K562 (cell line): ENCODE data around the gene CEP85L. TPM values are rescaled to one million over a fixed set of nuclear protein-coding genes. Genes with fewer than 3 reads are reported as not detected.

Experiments used
- ATAC-seq: fragments of 200-7000 bp; cut with Tn5 transposase; 3 replicates; pipeline ENCODE4 v1.9.1; 2020; ENCODE audit warnings: moderate library complexity
- BruUV-seq: library from RNA; stranded (reverse); fragments of 400-500 nt; replicated peaks from 2 replicates; lab custom pipeline; 2021; lab: Mats Ljungman, UMichigan
- CTCF ChIA-PET: fragments of 300-600 bp; formaldehyde crosslinking; extraction: SDS; loops from one replicate; lab custom pipeline; 2021; ENCODE audit warnings: low intra/inter-chr PET ratio; lab: Yijun Ruan, JAX
- POLR2A ChIA-PET: fragments of 300-600, 350-650 bp; sonication (Branson Sonifier 250); formaldehyde crosslinking; extraction: SDS; loops from one replicate; lab custom pipeline; 2021; ENCODE audit warnings: antibody characterized with exemption, inconsistent platforms; lab: Yijun Ruan, JAX
- DNase-seq, 4 experiments: peaks; one replicate each; pipeline versions ENCODE4 v3.0.0 to v3.0.0-alpha.2; 2011 to 2018; ENCODE audit warnings: low spot score in 3 of 4, mixed read lengths in 3 of 4; ENCODE audit errors: extremely low read depth in 1 of 4
- FAIRE-seq: peaks from 2 replicates; lab custom pipeline; 2011; peaks lifted over from hg19 to GRCh38; lab: Jason Lieb, UNC
- H2AFZ ChIP-seq: 2 replicates; pipeline ENCODE4 v1.6.0; 2011; ENCODE audit warnings: low read depth, low read length, control low read depth, inconsistent platforms
- H3K27ac ChIP-seq: fragments of 200-600 bp; 3 replicates; pipeline ENCODE4 v1.8.0; 2011; ENCODE audit warnings: low read depth, mild to moderate bottlenecking, control low read depth, inconsistent platforms, low read length, moderate library complexity, mixed read lengths; ENCODE audit errors: extremely low read depth
- H3K27me3 ChIP-seq, 2 experiments: fragments of 300-600 bp in 1 of 2; 2 replicates in 1 of 2; 3 replicates in 1 of 2; pipeline versions ENCODE4 v1.6.0 to v1.8.0; 2011; ENCODE audit warnings: inconsistent platforms in 2 of 2, low read length in 2 of 2, mild to moderate bottlenecking in 1 of 2, mixed read lengths in 1 of 2, moderate library complexity in 1 of 2; ENCODE audit not compliant: control insufficient read depth in 2 of 2, insufficient read depth in 2 of 2
- H3K36me3 ChIP-seq: fragments of 300-600 bp; 3 replicates; pipeline ENCODE4 v1.8.0; 2011; ENCODE audit warnings: mild to moderate bottlenecking, low read length, inconsistent platforms; ENCODE audit not compliant: control insufficient read depth, insufficient read depth
- H3K4me1 ChIP-seq, 2 experiments: fragments of 200-600 bp in 1 of 2; replicated peaks in 1 of 2; 2 replicates in 1 of 2; 3 replicates in 1 of 2; pipeline versions ENCODE4 v1.5.1 to v1.8.0; 2011; ENCODE audit warnings: inconsistent platforms in 2 of 2, low read length in 2 of 2, mild to moderate bottlenecking in 1 of 2, mixed read lengths in 1 of 2, moderate library complexity in 1 of 2; ENCODE audit not compliant: control insufficient read depth in 2 of 2, insufficient read depth in 2 of 2
- H3K4me2 ChIP-seq: 2 replicates; pipeline ENCODE4 v1.6.1; 2011; ENCODE audit warnings: low read length, control low read depth, inconsistent platforms, mixed read lengths; ENCODE audit not compliant: insufficient read depth
- H3K4me3 ChIP-seq: fragments of 200-600 bp; sonication (generic), shearing (Covaris generic); 2 replicates; pipeline ENCODE4 v1.5.1; 2016; ENCODE audit warnings: control low read depth, inconsistent platforms
- H3K79me2 ChIP-seq: fragments of 200-600 bp; 3 replicates; pipeline ENCODE4 v1.8.0; 2011; ENCODE audit warnings: low read length, inconsistent platforms; ENCODE audit not compliant: control insufficient read depth, insufficient read depth
- H3K9ac ChIP-seq, 2 experiments: 2 replicates each; pipeline versions ENCODE4 v1.6.0 to v1.6.1; 2011; ENCODE audit warnings: low read depth in 2 of 2, low read length in 2 of 2, control low read depth in 1 of 2, inconsistent platforms in 1 of 2, mild to moderate bottlenecking in 1 of 2, mixed read lengths in 1 of 2; ENCODE audit not compliant: insufficient read depth in 1 of 2
- H3K9me1 ChIP-seq: one replicate; pipeline ENCODE4 v1.6.0; 2011; ENCODE audit warnings: inconsistent platforms, mild to moderate bottlenecking, low read length, moderate library complexity; ENCODE audit not compliant: control insufficient read depth, insufficient read depth
- H3K9me3 ChIP-seq: replicated peaks from 2 replicates; pipeline ENCODE4 v1.5.1; 2011; ENCODE audit warnings: low read depth, low read length, inconsistent platforms; ENCODE audit not compliant: control insufficient read depth, insufficient read depth
- H4K20me1 ChIP-seq: replicated peaks from 2 replicates; pipeline ENCODE4 v1.6.1; 2011; ENCODE audit warnings: low read length, inconsistent platforms, mixed read lengths; ENCODE audit not compliant: control insufficient read depth, insufficient read depth
- E2F8 ChIP-seq: fragments of 450-650 bp; IDR thresholded peaks from 2 replicates; pipeline ENCODE4 v1.7.1; 2018; ENCODE audit warnings: mild to moderate bottlenecking, low read depth; ENCODE audit not compliant: partially characterized antibody
- WGBS: fragments of 100-300 bp; shearing (Covaris generic); methylation state at CpG from one replicate; pipeline ENCODE4 v1.1.6; 2016; ENCODE audit warnings: low coverage, mixed read lengths; ENCODE audit not compliant: insufficient coverage; ENCODE audit errors: missing lambda C conversion rate; 5-methylcytosine and 5-hydroxymethylcytosine counted together
- in situ Hi-C: fragments of 300-500 bp; cut with MboI; formaldehyde crosslinking; loops from 4 replicates; pipeline ENCODE4 v1.15.0; 2018; ENCODE audit warnings: inconsistent platforms, mixed read lengths
- intact Hi-C: fragments of 100-400 bp; cut with micrococcal nuclease; formaldehyde crosslinking; loops from 2 replicates; pipeline ENCODE4 v1.14.2; 2022
- polyA plus RNA-seq, 8 experiments: library from polyadenylated mRNA; depleted of rRNA in 4 of 8; stranded (reverse) in 5 of 8; unstranded in 3 of 8; fragments of >200 nt; fragmentation: Nextera tagmentation in 2 of 8; fragmentation: Illumina TruSeq in 1 of 8; extraction: Ambion mirVana in 2 of 8; extraction: Trizol in 1 of 8; gene quantifications; 2 replicates each; pipeline versions ENCODE4 v1.2.1 to v1.2.3, GENCODE V29; 2011 to 2014; ENCODE audit warnings: inconsistent platforms in 1 of 8, missing spikeins in 1 of 8
- total RNA-seq, 7 experiments: library from RNA; depleted of rRNA in 6 of 7; stranded (reverse); fragments of >200 nt in 6 of 7; fragmentation: Illumina TruSeq in 2 of 7; extraction: Trizol in 2 of 7; gene quantifications; 2 replicates each; pipeline versions ENCODE4 v1.2.1 to v1.2.3, GENCODE V29; 2011 to 2021; ENCODE audit warnings: low replicate concordance in 1 of 7
- TF ChIP-seq, protein P1 (sequence below): fragments of 450-650 bp; formaldehyde crosslinking; IDR thresholded peaks from 2 replicates; pipeline ENCODE4 v1.4.0; 2020; ENCODE audit warnings: mild to moderate bottlenecking, mixed read lengths

The CEP85L gene
- total and polyA plus RNA-seq, 9 of the 15 experiments (the other 6 are each of a cell fraction or from before 2014, with no cell fraction given) = 4.5 to 15.8 (median 8.3) TPM

GRCh38 chr6:118567974-118568373 lies 83.4 kb downstream of the CEP85L start:
- in situ Hi-C loops = no loop called here

More at GRCh38 chr6:118567974-118568373, 83.4 kb downstream of the CEP85L start:
- Histone ChIP-seq H3K9me3 (no peaks in the 10 kb centered on the region), H3K79me2 (no peaks in the 10 kb centered on the region), H3K9me1 (no peaks in the 10 kb centered on the region), H3K36me3 (peaks cover 10% of the 10 kb centered on the region; the same call in 2 of the 3 replicates), H3K4me2 (no peak overlapping the region), H3K9ac (no peak overlapping the region), H3K4me3 (no peak overlapping the region), H2AFZ (no peak overlapping the region), H4K20me1 (no peaks in the 10 kb centered on the region), H3K27me3 (no peaks in the 10 kb centered on the region), H3K4me1 (no peaks in the 10 kb centered on the region; a peak in 1 of 5 replicates), H3K27ac (no peak overlapping the region)
- POLR2A ChIA-PET = interaction anchor here (1.0 kb wide), 1 partner anchor 21 kb away, joined by 3 read pairs; no protein-coding TSS in a partner anchor
- 63% methylated on average over 3 of the region's 3 CpGs for WGBS
- FAIRE-seq (no peak), DNase-seq (no peak), ATAC-seq (no peak; the same call in 2 of the 3 replicates)
- BruUV-seq = no TSS peak
- TF ChIP-seq, protein P1, sequence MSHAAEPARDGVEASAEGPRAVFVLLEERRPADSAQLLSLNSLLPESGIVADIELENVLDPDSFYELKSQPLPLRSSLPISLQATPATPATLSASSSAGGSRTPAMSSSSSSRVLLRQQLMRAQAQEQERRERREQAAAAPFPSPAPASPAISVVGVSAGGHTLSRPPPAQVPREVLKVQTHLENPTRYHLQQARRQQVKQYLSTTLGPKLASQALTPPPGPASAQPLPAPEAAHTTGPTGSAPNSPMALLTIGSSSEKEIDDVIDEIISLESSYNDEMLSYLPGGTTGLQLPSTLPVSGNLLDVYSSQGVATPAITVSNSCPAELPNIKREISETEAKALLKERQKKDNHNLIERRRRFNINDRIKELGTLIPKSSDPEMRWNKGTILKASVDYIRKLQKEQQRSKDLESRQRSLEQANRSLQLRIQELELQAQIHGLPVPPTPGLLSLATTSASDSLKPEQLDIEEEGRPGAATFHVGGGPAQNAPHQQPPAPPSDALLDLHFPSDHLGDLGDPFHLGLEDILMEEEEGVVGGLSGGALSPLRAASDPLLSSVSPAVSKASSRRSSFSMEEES (CRISPR knock-in tag) = peak; percentile 47
- no peak for TF ChIP-seq E2F8
- CTCF ChIA-PET = no interaction called here
- intact Hi-C loops = loop anchor here (5.0 kb wide), 1 partner anchor 169 kb away; no protein-coding TSS in a partner anchor
